Measurements from ENCODE around the gene ADAM22.

Gene ADAM22

GRCh38 chr7:88041583-88041982, 107.5 kb downstream of the ADAM22 start:
- no peak for DNase-seq (ENCODE audit: low read depth in 2 of 2)

DNA sequence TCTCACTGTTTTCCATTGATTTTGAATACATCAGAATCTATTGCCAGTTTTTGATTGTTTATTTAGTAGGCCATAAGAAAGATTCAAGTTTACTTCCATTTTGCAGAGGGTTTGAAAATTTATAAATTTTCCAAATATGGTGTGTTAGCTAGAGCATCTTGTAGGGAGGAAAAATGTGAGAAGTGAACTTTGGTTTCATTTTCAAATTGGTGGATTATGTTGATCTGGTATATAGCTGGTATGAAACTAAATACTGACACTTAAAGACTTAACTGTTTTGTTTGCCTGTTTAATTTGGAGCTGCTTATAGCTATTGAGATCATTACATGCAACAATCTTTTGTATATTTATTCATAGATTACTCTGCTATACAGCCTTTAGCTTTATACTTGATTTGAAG, 108.1 kb downstream of the ADAM22 start:
- no peak for DNase-seq (ENCODE audit: low read depth in 2 of 2)

DNA sequence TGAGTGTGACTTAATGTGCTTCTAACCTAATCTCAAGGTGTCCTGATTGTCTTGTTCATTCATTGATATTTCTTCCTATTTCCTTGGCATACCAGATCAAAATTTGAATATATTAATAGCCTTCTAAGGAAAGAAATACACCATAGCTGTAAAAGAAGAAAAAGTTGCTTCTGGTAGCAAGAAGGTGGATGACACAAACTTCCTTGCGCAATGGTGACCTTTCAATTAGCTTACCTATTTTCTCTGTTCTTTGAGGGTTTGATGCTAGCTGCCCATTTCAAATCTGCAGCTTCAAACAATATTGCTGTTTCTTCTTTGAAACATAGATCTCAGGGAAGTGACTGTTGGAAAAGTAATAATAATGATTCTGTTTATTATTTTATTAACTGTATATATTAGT, 108.8 kb downstream of the ADAM22 start:
- no peak for DNase-seq (ENCODE audit: low read depth in 2 of 2)

GRCh38 chr7:88044069-88044468, 110.0 kb downstream of the ADAM22 start:
- no peak for DNase-seq (ENCODE audit: low read depth in 2 of 2)

GRCh38 chr7:88046839-88047573, 113.0 kb downstream of the ADAM22 start:
- no peak for DNase-seq (ENCODE audit: low read depth in 2 of 2)

GRCh38 chr7:88057655-88058054, 123.6 kb downstream of the ADAM22 start:
- DNase-seq (ENCODE audit: low read depth in 2 of 2): no peak

- no peak for DNase-seq (ENCODE audit: low read depth in 2 of 2)
These were observed 128.2 kb downstream of the ADAM22 start for GRCh38 chr7:88062238-88062637.

DNA sequence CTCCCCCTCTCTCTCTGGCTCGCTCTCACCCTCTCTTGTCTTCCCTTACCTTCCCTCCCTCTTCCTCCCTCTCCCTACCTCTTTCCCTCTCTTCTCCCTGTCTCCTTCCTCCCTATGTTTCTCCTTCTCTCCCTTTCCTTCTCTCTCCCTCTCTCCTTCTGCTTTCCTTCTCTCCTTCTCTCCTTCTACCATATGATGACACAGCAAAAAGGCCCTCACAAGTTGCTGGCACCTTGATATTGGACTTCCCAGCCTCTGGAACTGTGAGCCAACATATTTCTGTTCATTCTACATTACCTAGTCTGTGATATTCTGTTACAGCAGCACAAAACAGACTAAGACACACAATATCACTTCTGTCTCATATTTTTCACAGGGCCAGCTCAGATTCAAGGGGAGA, 135.0 kb downstream of the ADAM22 start:
- DNase-seq (ENCODE audit: low read depth in 2 of 2): no peak

DNA sequence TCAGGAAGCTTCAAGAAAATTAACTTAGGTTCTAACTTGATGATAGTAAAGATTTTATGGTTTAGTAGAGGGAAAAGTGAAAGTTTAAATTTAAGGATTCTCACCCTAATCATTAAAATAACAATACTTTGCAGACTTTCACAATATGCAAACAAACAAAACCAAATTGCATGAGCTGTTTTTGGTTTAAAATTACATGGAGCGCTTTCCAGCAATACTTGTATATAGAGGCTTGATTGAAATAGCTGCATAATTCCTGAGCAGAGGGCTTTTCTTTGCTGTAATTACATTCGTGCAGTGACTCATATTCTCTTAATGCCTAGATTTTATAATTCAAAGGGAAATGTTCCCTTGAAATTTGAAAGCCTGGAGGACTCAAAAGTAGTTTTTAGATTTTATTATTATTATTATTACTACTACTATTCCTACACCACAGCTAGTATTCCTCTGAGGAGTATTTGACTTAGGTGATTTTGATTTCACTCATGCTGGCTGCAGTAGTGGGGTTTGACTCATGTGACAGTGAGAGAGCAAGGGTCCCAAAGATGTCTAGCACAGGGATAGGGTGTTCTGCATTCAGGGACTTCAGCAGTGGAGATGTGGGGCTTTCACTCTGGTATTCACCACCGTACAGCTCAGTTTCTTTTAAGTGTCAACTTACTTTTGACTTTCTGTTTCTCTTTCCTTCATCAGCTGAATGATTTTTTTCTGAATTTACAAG, 138.1 kb downstream of the ADAM22 start:
- DNase-seq (ENCODE audit: low read depth in 2 of 2): no peak

GRCh38 chr7:88072715-88073055, 138.6 kb downstream of the ADAM22 start:
- no peak for DNase-seq (ENCODE audit: low read depth in 2 of 2)

DNA sequence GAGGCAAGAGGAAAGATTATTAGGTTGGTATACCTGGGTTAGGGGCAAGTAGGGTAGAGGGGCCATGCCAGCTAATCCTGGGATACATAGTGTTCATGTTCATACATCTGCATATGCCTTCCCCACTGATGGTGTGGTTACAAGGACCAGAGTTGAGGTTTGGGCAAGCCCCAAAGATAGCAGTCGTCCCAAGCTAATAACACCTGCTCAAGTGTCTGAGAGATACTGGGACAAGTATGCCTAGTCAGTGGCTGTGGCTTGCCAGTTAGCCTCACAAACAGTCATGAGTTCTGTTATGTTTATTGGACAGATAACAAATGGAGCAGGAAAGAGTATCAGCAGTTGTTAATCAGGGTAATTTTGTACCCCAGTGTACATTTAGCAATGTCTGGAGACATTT, 139.6 kb downstream of the ADAM22 start:
- no peak for DNase-seq (ENCODE audit: low read depth in 2 of 2)

- no peak for DNase-seq (ENCODE audit: low read depth in 2 of 2)
These were observed 141.2 kb downstream of the ADAM22 start for GRCh38 chr7:88075216-88075615.

- no peak for DNase-seq (ENCODE audit: low read depth in 2 of 2)
These were observed 149.8 kb downstream of the ADAM22 start for GRCh38 chr7:88083883-88084282.

DNA sequence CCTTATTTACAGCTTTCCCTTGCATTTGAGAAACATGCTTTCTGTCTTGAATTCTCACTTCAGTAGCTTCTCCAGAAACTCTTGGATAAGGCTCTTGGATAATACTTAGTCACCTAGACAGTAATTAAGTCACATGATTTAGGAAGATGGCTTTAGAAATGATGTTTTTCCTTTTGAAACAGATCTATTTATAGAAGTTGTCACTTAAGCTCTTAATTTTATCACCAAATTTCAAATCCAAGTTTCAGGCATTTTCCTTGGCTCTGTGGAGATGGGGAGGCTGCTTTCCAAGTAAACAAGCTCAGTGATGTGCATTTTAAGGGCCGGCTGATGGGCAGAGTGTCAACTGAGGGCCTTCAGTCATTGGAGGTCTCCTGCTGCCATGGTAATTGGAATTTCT, 155.5 kb downstream of the ADAM22 start:
- DNase-seq (ENCODE audit: low read depth in 2 of 2): no peak

- DNase-seq (ENCODE audit: low read depth in 2 of 2): no peak
These were observed 156.2 kb downstream of the ADAM22 start for GRCh38 chr7:88090240-88090639.

- no peak for DNase-seq (ENCODE audit: low read depth in 2 of 2)
These were observed 156.6 kb downstream of the ADAM22 start for GRCh38 chr7:88090671-88091070.

DNA sequence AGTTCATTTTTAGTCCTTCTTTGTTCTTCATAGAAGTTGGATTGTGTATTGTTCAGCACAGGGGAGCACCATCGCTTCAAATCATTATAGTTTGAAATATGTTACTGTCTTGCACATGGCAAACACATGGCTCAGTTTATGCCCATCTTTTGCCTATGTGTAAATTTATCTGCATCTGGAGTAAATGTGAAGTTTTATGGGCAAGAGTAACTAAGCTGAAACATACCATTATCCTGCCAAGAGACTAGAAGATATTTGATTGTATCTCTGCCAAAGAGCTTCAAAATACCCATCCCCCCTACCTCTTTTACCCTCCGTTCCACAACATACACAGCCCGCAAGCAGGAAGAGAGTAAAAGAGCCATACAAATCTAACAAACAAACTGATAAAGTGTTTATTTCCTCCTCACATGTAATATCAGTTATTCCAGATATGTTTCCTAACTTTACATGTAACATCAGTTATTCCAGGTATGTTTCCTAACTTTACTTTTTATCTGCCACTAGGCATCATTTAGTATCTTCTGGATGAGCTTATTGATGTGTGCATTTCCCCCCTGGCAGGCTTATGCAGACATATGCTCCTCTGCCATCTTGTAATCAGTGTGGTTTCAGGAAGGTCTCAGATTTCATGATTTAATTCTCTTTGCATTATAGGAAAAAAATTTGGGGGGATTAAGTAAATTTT, 158.1 kb downstream of the ADAM22 start:
- no peak for DNase-seq (ENCODE audit: low read depth in 2 of 2)

GRCh38 chr7:88092676-88092999, 158.6 kb downstream of the ADAM22 start:
- no peak for DNase-seq (ENCODE audit: low read depth in 2 of 2)

DNA sequence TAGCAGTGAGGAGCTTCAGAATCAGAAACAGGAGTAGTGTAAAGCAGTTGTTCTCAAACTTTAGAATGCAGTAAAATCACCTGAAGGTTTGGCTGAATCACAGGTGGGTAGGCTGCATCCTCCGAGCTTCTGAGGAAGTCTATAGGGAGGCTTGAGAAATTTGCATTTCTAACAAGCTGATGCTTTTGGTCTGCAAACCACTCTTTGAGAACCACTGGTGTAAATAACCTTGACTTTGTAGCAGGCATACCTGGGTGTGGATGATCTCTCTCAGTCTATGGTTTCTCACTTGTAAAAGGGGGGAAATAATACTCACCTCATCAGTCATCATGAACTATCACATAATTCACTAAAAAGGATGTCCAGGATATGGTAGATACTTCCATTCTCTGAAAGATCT, 167.7 kb downstream of the ADAM22 start:
- DNase-seq (ENCODE audit: low read depth in 2 of 2): no peak

DNA sequence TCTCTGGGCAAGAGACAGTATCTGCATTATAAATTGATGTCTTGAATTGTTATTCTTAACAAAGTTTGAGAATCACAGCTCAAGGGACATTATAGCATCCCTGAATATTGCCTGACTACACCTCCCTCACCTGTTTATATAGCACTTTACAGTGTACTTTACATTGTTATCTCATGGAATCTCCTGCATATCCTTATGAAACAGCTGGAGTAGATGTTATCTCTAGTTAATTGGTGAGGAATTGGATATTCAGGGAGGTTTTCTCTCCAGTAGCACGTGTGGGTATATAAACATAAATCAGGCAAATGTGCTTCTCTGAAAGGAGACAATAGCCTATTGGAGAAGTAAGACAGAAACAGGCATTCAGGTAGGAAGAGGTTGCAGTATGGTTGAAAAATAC, 168.6 kb downstream of the ADAM22 start:
- no peak for DNase-seq (ENCODE audit: low read depth in 2 of 2)

DNA sequence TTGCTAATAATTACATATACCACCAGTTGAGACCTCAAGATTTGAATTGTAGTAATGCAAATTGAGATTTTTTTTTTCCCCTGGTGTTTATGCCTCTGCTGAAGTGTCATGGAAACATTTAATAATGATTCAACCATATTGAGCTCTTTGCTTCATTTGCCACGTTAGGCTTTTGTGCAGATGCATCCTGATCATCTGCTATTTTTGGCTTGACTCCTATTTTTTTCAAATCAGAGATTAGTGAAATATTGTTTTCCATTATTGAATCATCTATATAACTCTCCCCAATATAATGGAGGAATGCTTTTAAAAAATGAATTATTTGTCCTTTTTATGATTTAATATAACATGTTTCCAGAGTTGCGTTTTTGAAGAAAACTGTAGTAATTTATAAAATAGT, 170.7 kb downstream of the ADAM22 start:
- DNase-seq (ENCODE audit: low read depth in 2 of 2): no peak

DNA sequence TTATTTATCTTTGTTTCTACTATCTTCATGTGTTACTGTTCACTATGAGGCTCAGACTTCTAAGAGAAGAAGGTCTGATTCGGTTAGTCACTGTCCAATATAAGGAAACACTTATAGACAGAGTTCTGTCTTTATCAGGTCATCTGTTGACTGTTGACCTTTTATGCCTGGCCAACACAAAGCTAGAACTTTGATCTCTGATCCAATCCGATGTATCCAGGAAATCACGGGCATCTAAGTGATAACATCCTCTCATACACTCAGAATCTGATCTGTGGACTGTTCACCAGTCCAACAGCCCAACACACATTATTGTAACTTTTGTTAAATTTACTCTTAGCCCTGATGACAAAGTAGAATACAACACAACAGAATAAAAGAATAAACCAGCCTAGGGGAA, 171.2 kb downstream of the ADAM22 start:
- no peak for DNase-seq (ENCODE audit: low read depth in 2 of 2)

DNA sequence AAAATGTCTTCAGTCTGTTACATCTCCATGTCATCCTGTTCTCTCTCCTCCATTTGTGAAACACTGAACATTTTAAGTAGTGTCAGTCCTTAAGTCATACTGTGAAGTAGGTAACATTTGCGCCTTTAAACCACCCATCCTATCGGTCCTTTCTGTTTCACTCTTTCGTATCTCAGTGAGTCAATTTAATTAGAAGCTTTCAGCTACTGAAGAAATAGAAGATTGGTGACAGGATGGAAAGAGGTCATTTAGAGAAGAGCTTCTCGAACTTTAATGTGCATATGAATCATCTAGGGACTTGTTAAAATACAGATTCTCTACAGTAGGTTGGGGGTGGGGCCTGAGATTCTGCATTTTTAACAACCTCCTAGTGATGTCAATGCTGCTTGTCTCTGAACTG, 172.4 kb downstream of the ADAM22 start:
- peak in 1 of 2 donors; percentile 15 for DNase-seq (ENCODE audit: low read depth in 2 of 2)
